Osteoblast (primary cell): ENCODE data around the gene FASTKD2. TPM values are rescaled to one million over a fixed set of nuclear protein-coding genes. Genes with fewer than 3 reads are reported as not detected.

Source experiments
- DNase-seq: peaks from one replicate; pipeline ENCODE4 v3.0.0; 2011; ENCODE audit warnings: low spot score, mixed read lengths; ENCODE audit not compliant: insufficient read length; ENCODE audit errors: missing footprints
- H2AFZ ChIP-seq: 2 replicates; pipeline ENCODE4 v1.6.0; 2011; ENCODE audit warnings: mild to moderate bottlenecking, low read length
- H3K27ac ChIP-seq: 2 replicates; pipeline ENCODE4 v1.5.1; 2011; ENCODE audit warnings: mild to moderate bottlenecking, low read depth, low read length, moderate library complexity
- H3K27me3 ChIP-seq: 2 replicates; pipeline ENCODE4 v1.6.0; 2012; ENCODE audit warnings: mild to moderate bottlenecking, control low read depth, inconsistent platforms, low read length, moderate library complexity; ENCODE audit not compliant: insufficient read depth
- H3K36me3 ChIP-seq: 2 replicates; pipeline ENCODE4 v1.5.1; 2011; ENCODE audit warnings: mild to moderate bottlenecking, low read length, control low read depth, moderate library complexity; ENCODE audit not compliant: insufficient read depth
- H3K4me1 ChIP-seq: 2 replicates; pipeline ENCODE4 v1.5.1; 2011; ENCODE audit warnings: mild to moderate bottlenecking, low read length, control low read depth, moderate library complexity; ENCODE audit not compliant: insufficient read depth
- H3K4me2 ChIP-seq: 2 replicates; pipeline ENCODE4 v1.6.0; 2011; ENCODE audit warnings: mild to moderate bottlenecking, low read length; ENCODE audit not compliant: insufficient read depth
- H3K4me3 ChIP-seq: fragments of 200-600 bp; sonication (generic); 3 replicates; pipeline ENCODE4 v1.5.1; 2012; ENCODE audit warnings: mild to moderate bottlenecking, low read length, inconsistent platforms; ENCODE audit not compliant: insufficient read depth
- H3K79me2 ChIP-seq: 2 replicates; pipeline ENCODE4 v1.6.0; 2012; ENCODE audit warnings: mild to moderate bottlenecking, low read length, control low read depth, inconsistent platforms; ENCODE audit not compliant: insufficient read depth
- H3K9me3 ChIP-seq: 2 replicates; pipeline ENCODE4 v1.5.1; 2011; ENCODE audit warnings: low read depth, low read length, control low read depth
- H4K20me1 ChIP-seq: 2 replicates; pipeline ENCODE4 v1.6.0; 2012; ENCODE audit warnings: mild to moderate bottlenecking, low read length, control low read depth; ENCODE audit not compliant: insufficient read depth
- CTCF ChIP-seq: IDR thresholded peaks from 2 replicates; pipeline ENCODE4 v1.5.1; 2011; ENCODE audit warnings: mild to moderate bottlenecking, low read depth, low read length, moderate library complexity; ENCODE audit errors: extremely low read depth
- total RNA-seq: library from RNA; depleted of rRNA; stranded (reverse); fragments of >200 nt; gene quantifications from 2 replicates; pipeline ENCODE4 v1.2.3, GENCODE V29; 2012

FASTKD2 gene
- 35.8 and 39.2 TPM in 2 replicates for total RNA-seq

- peaks cover 33% of the 10 kb centered on the region for H3K79me2 ChIP-seq
- H2AFZ ChIP-seq: peak within 1 kb of the TSS; percentile 96
- no peaks in the 10 kb centered on the region for H3K9me3 ChIP-seq
- H3K27me3 ChIP-seq: peaks cover 3% of the 10 kb centered on the region
- peak within 1 kb of the TSS; percentile 85 for H3K4me3 ChIP-seq
- peaks cover 20% of the 10 kb centered on the region for H3K36me3 ChIP-seq
- peak; percentile 94 for DNase-seq
- H3K27ac ChIP-seq: peak within 1 kb of the TSS; percentile 98
- H3K4me2 ChIP-seq: peak within 1 kb of the TSS; percentile 98
- no peak for TF ChIP-seq CTCF
- H3K4me1 ChIP-seq: peaks cover 5% of the 10 kb centered on the region
- peaks cover 7% of the 10 kb centered on the region for H4K20me1 ChIP-seq
These were observed at the start of gene FASTKD2, which contains the start of gene MDH1B for GRCh38 chr2:206765242-206766056. TSS of gene FASTKD2 (plus strand) at chr2:206765606. CDS start at chr2:206766694, 1,088 bp downstream. TSS of gene MDH1B (minus strand) at chr2:206765328. CDS start at chr2:206765271, 57 bp downstream.

GRCh38 chr2:206716623-206717022 lies 48.8 kb upstream of the FASTKD2 start:
- DNase-seq: no peak
- Histone ChIP-seq H3K27me3 (no peaks in the 10 kb centered on the region), H3K36me3 (no peaks in the 10 kb centered on the region), H3K9me3 (no peaks in the 10 kb centered on the region), H3K27ac (no peak overlapping the region), H3K4me3 (no peak overlapping the region), H3K79me2 (no peaks in the 10 kb centered on the region), H4K20me1 (no peaks in the 10 kb centered on the region), H3K4me2 (no peak overlapping the region), H3K4me1 (no peaks in the 10 kb centered on the region), H2AFZ (no peak overlapping the region)
- no peak for TF ChIP-seq CTCF

GRCh38 chr2:206718296-206718695 lies 47.1 kb upstream of the FASTKD2 start, which contains the start of gene DYTN:
TSS of gene DYTN (minus strand) at chr2:206718396. CDS start at chr2:206718279, 117 bp downstream.
- no peak within 1 kb of the TSS for H3K4me2 ChIP-seq
- DNase-seq: no peak
- no peaks in the 10 kb centered on the region for H3K4me1 ChIP-seq
- no peaks in the 10 kb centered on the region for H4K20me1 ChIP-seq
- no peaks in the 10 kb centered on the region for H3K9me3 ChIP-seq
- no peak within 1 kb of the TSS for H3K4me3 ChIP-seq
- no peak for TF ChIP-seq CTCF
- H3K27me3 ChIP-seq: no peaks in the 10 kb centered on the region
- no peak within 1 kb of the TSS for H2AFZ ChIP-seq
- H3K36me3 ChIP-seq: no peaks in the 10 kb centered on the region
- no peaks in the 10 kb centered on the region for H3K79me2 ChIP-seq
- H3K27ac ChIP-seq: no peak within 1 kb of the TSS

- Histone ChIP-seq H4K20me1 (no peaks in the 10 kb centered on the region), H3K27me3 (no peaks in the 10 kb centered on the region), H3K79me2 (no peaks in the 10 kb centered on the region), H3K9me3 (no peaks in the 10 kb centered on the region), H3K4me1 (no peaks in the 10 kb centered on the region), H3K27ac (no peak overlapping the region), H3K4me2 (no peak overlapping the region), H3K4me3 (no peak overlapping the region), H3K36me3 (no peaks in the 10 kb centered on the region), H2AFZ (no peak overlapping the region)
- DNase-seq: no peak
- TF ChIP-seq CTCF: no peak
These were observed 44.0 kb upstream of the FASTKD2 start for GRCh38 chr2:206721256-206721920.
